Measurements from ENCODE around the gene HTRA3. TPM values are rescaled to one million over a fixed set of nuclear protein-coding genes. Genes with fewer than 3 reads are reported as not detected.

HTRA3 gene
- total RNA-seq, 2 experiments from 2014 or later: not detected

- no peak for DNase-seq (ENCODE audit: low spot score)
- BruUV-seq (replicated peaks): no TSS peak
- Histone ChIP-seq H3K79me2 (ENCODE audit: insufficient read depth, low read depth, low read length) (no peaks in the 10 kb centered on the region), H3K36me3 (ENCODE audit: insufficient read depth, low read length) (no peaks in the 10 kb centered on the region), H3K9me3 (ENCODE audit: low read length) (no peaks in the 10 kb centered on the region), H3K4me1 (ENCODE audit: insufficient read depth, low read length, poor library complexity, severe bottlenecking) (no peaks in the 10 kb centered on the region), H4K20me1 (ENCODE audit: insufficient read depth, low read length) (no peaks in the 10 kb centered on the region), H3K4me3 (ENCODE audit: low read depth, low read length, poor library complexity, severe bottlenecking) (no peak overlapping the region), H3K4me2 (ENCODE audit: low read length) (no peak overlapping the region), H2AFZ (ENCODE audit: low read length) (no peak overlapping the region), H3K27ac (ENCODE audit: low read depth, low read length, poor library complexity, severe bottlenecking) (no peak overlapping the region), H3K9me2 (ENCODE audit: insufficient read depth, low read length) (no peaks in the 10 kb centered on the region)
- POLR2A ChIA-PET: interaction anchor here (0.5 kb wide), 1 partner anchor 160 kb away, joined by 10 read pairs; no protein-coding TSS in a partner anchor
- CTCF ChIA-PET (ENCODE audit: unreplicated experiment): no interaction called here
- no peak for TF ChIP-seq CTCF (conservative IDR thresholded peaks at IDR 0.05; ENCODE audit: low read length)
- TF ChIP-seq EZH2phosphoT487 (IDR thresholded peaks at IDR 0.05; ENCODE audit: borderline replicate concordance, low read depth, low read length): no peak
- intact Hi-C loops (cut with micrococcal nuclease; ENCODE audit: unreplicated experiment): no loop called here
Observed at GRCh38 chr4:8244001-8244757, 25.4 kb upstream of the HTRA3 start.

GRCh38 chr4:8244931-8245460, 24.6 kb upstream of the HTRA3 start:
- Histone ChIP-seq H2AFZ (ENCODE audit: low read length) (no peak overlapping the region), H3K79me2 (ENCODE audit: insufficient read depth, low read depth, low read length) (no peaks in the 10 kb centered on the region), H3K27ac (ENCODE audit: low read depth, low read length, poor library complexity, severe bottlenecking) (no peak overlapping the region), H3K9me2 (ENCODE audit: insufficient read depth, low read length) (no peaks in the 10 kb centered on the region), H3K9me3 (ENCODE audit: low read length) (no peaks in the 10 kb centered on the region), H3K4me3 (ENCODE audit: low read depth, low read length, poor library complexity, severe bottlenecking) (no peak overlapping the region), H3K4me2 (ENCODE audit: low read length) (no peak overlapping the region), H3K36me3 (ENCODE audit: insufficient read depth, low read length) (no peaks in the 10 kb centered on the region), H3K4me1 (ENCODE audit: insufficient read depth, low read length, poor library complexity, severe bottlenecking) (no peaks in the 10 kb centered on the region), H4K20me1 (ENCODE audit: insufficient read depth, low read length) (no peaks in the 10 kb centered on the region)
- no peak for DNase-seq (ENCODE audit: low spot score)
- ChIA-PET CTCF (ENCODE audit: unreplicated experiment) (no interaction called here), POLR2A (interaction anchor here (0.6 kb wide), 1 partner anchor 23 kb away, joined by 3 read pairs; no protein-coding TSS in a partner anchor)
- BruUV-seq (replicated peaks): no TSS peak
- TF ChIP-seq EZH2phosphoT487 (IDR thresholded peaks at IDR 0.05; ENCODE audit: borderline replicate concordance, low read depth, low read length) (no peak), CTCF (conservative IDR thresholded peaks at IDR 0.05; ENCODE audit: low read length) (no peak)
- intact Hi-C loops (cut with micrococcal nuclease; ENCODE audit: unreplicated experiment): no loop called here
